K562 (cell line): ENCODE data around the gene FGFR4. TPM values are rescaled to one million over a fixed set of nuclear protein-coding genes. Genes with fewer than 3 reads are reported as not detected.

Experiments used
- ATAC-seq: fragments of 200-7000 bp; cut with Tn5 transposase; 3 replicates; pipeline ENCODE4 v1.9.1; 2020; ENCODE audit warnings: moderate library complexity
- BruUV-seq: library from RNA; stranded (reverse); fragments of 400-500 nt; replicated peaks from 2 replicates; lab custom pipeline; 2021; lab: Mats Ljungman, UMichigan
- CTCF ChIA-PET: fragments of 300-600 bp; formaldehyde crosslinking; extraction: SDS; loops from one replicate; lab custom pipeline; 2021; ENCODE audit warnings: low intra/inter-chr PET ratio; lab: Yijun Ruan, JAX
- POLR2A ChIA-PET: fragments of 300-600, 350-650 bp; sonication (Branson Sonifier 250); formaldehyde crosslinking; extraction: SDS; loops from one replicate; lab custom pipeline; 2021; ENCODE audit warnings: antibody characterized with exemption, inconsistent platforms; lab: Yijun Ruan, JAX
- DNase-seq, 4 experiments: peaks; one replicate each; pipeline versions ENCODE4 v3.0.0 to v3.0.0-alpha.2; 2011 to 2018; ENCODE audit warnings: low spot score in 3 of 4, mixed read lengths in 3 of 4; ENCODE audit errors: extremely low read depth in 1 of 4
- FAIRE-seq: peaks from 2 replicates; lab custom pipeline; 2011; peaks lifted over from hg19 to GRCh38; lab: Jason Lieb, UNC
- H2AFZ ChIP-seq: 2 replicates; pipeline ENCODE4 v1.6.0; 2011; ENCODE audit warnings: low read depth, low read length, control low read depth, inconsistent platforms
- H3K27ac ChIP-seq: fragments of 200-600 bp; 3 replicates; pipeline ENCODE4 v1.8.0; 2011; ENCODE audit warnings: low read depth, mild to moderate bottlenecking, control low read depth, inconsistent platforms, low read length, moderate library complexity, mixed read lengths; ENCODE audit errors: extremely low read depth
- H3K27me3 ChIP-seq, 2 experiments: fragments of 300-600 bp in 1 of 2; 2 replicates in 1 of 2; 3 replicates in 1 of 2; pipeline versions ENCODE4 v1.6.0 to v1.8.0; 2011; ENCODE audit warnings: inconsistent platforms in 2 of 2, low read length in 2 of 2, mild to moderate bottlenecking in 1 of 2, mixed read lengths in 1 of 2, moderate library complexity in 1 of 2; ENCODE audit not compliant: control insufficient read depth in 2 of 2, insufficient read depth in 2 of 2
- H3K36me3 ChIP-seq: fragments of 300-600 bp; 3 replicates; pipeline ENCODE4 v1.8.0; 2011; ENCODE audit warnings: mild to moderate bottlenecking, low read length, inconsistent platforms; ENCODE audit not compliant: control insufficient read depth, insufficient read depth
- H3K4me1 ChIP-seq, 2 experiments: fragments of 200-600 bp in 1 of 2; replicated peaks in 1 of 2; 2 replicates in 1 of 2; 3 replicates in 1 of 2; pipeline versions ENCODE4 v1.5.1 to v1.8.0; 2011; ENCODE audit warnings: inconsistent platforms in 2 of 2, low read length in 2 of 2, mild to moderate bottlenecking in 1 of 2, mixed read lengths in 1 of 2, moderate library complexity in 1 of 2; ENCODE audit not compliant: control insufficient read depth in 2 of 2, insufficient read depth in 2 of 2
- H3K4me2 ChIP-seq: 2 replicates; pipeline ENCODE4 v1.6.1; 2011; ENCODE audit warnings: low read length, control low read depth, inconsistent platforms, mixed read lengths; ENCODE audit not compliant: insufficient read depth
- H3K4me3 ChIP-seq: fragments of 200-600 bp; sonication (generic), shearing (Covaris generic); 2 replicates; pipeline ENCODE4 v1.5.1; 2016; ENCODE audit warnings: control low read depth, inconsistent platforms
- H3K79me2 ChIP-seq: fragments of 200-600 bp; 3 replicates; pipeline ENCODE4 v1.8.0; 2011; ENCODE audit warnings: low read length, inconsistent platforms; ENCODE audit not compliant: control insufficient read depth, insufficient read depth
- H3K9ac ChIP-seq, 2 experiments: 2 replicates each; pipeline versions ENCODE4 v1.6.0 to v1.6.1; 2011; ENCODE audit warnings: low read depth in 2 of 2, low read length in 2 of 2, control low read depth in 1 of 2, inconsistent platforms in 1 of 2, mild to moderate bottlenecking in 1 of 2, mixed read lengths in 1 of 2; ENCODE audit not compliant: insufficient read depth in 1 of 2
- H3K9me1 ChIP-seq: one replicate; pipeline ENCODE4 v1.6.0; 2011; ENCODE audit warnings: inconsistent platforms, mild to moderate bottlenecking, low read length, moderate library complexity; ENCODE audit not compliant: control insufficient read depth, insufficient read depth
- H3K9me3 ChIP-seq: replicated peaks from 2 replicates; pipeline ENCODE4 v1.5.1; 2011; ENCODE audit warnings: low read depth, low read length, inconsistent platforms; ENCODE audit not compliant: control insufficient read depth, insufficient read depth
- H4K20me1 ChIP-seq: replicated peaks from 2 replicates; pipeline ENCODE4 v1.6.1; 2011; ENCODE audit warnings: low read length, inconsistent platforms, mixed read lengths; ENCODE audit not compliant: control insufficient read depth, insufficient read depth
- CGGBP1 ChIP-seq: fragments of 250-450 bp; sonication (Bioruptor Pico); IDR thresholded peaks from 2 replicates; pipeline ENCODE4 v1.9.0; 2021; ENCODE audit warnings: mild to moderate bottlenecking
- FOXP1 ChIP-seq: sonication (generic); formaldehyde crosslinking; IDR thresholded peaks from 2 replicates; pipeline ENCODE4 v1.8.0; 2022; ENCODE audit warnings: mild to moderate bottlenecking, missing genetic modification reagents
- MXI1 ChIP-seq: IDR thresholded peaks from 2 replicates; pipeline ENCODE4 v1.6.1; 2011; ENCODE audit warnings: low read depth, mild to moderate bottlenecking, improper control_type of control experiment, low read length
- SMC3 ChIP-seq: conservative IDR thresholded peaks from 2 replicates; pipeline ENCODE4 v1.6.1; 2011; ENCODE audit warnings: low read depth, low read length, improper control_type of control experiment; ENCODE audit not compliant: insufficient read depth
- SNRNP70 ChIP-seq: fragments of 200-400 bp; formaldehyde crosslinking; optimal IDR thresholded peaks from 2 replicates; pipeline ENCODE3; 2017; ENCODE audit warnings: low read depth, low read length
- STAT5A ChIP-seq: IDR thresholded peaks from 2 replicates; pipeline ENCODE4 v1.6.1; 2012; ENCODE audit warnings: low read length, inconsistent platforms, borderline replicate concordance
- ZNF589 ChIP-seq: fragments of 200-800 bp; sonication (Bioruptor generic); IDR thresholded peaks from 2 replicates; pipeline ENCODE4 v1.6.1; 2016; ENCODE audit warnings: low read depth, missing genetic modification characterization, missing compliant biosample characterization
- WGBS: fragments of 100-300 bp; shearing (Covaris generic); methylation state at CpG from one replicate; pipeline ENCODE4 v1.1.6; 2016; ENCODE audit warnings: low coverage, mixed read lengths; ENCODE audit not compliant: insufficient coverage; ENCODE audit errors: missing lambda C conversion rate; 5-methylcytosine and 5-hydroxymethylcytosine counted together
- in situ Hi-C: fragments of 300-500 bp; cut with MboI; formaldehyde crosslinking; loops from 4 replicates; pipeline ENCODE4 v1.15.0; 2018; ENCODE audit warnings: inconsistent platforms, mixed read lengths
- intact Hi-C: fragments of 100-400 bp; cut with micrococcal nuclease; formaldehyde crosslinking; loops from 2 replicates; pipeline ENCODE4 v1.14.2; 2022
- polyA plus RNA-seq, 8 experiments: library from polyadenylated mRNA; depleted of rRNA in 4 of 8; stranded (reverse) in 5 of 8; unstranded in 3 of 8; fragments of >200 nt; fragmentation: Nextera tagmentation in 2 of 8; fragmentation: Illumina TruSeq in 1 of 8; extraction: Ambion mirVana in 2 of 8; extraction: Trizol in 1 of 8; gene quantifications; 2 replicates each; pipeline versions ENCODE4 v1.2.1 to v1.2.3, GENCODE V29; 2011 to 2014; ENCODE audit warnings: inconsistent platforms in 1 of 8, missing spikeins in 1 of 8
- total RNA-seq, 7 experiments: library from RNA; depleted of rRNA in 6 of 7; stranded (reverse); fragments of >200 nt in 6 of 7; fragmentation: Illumina TruSeq in 2 of 7; extraction: Trizol in 2 of 7; gene quantifications; 2 replicates each; pipeline versions ENCODE4 v1.2.1 to v1.2.3, GENCODE V29; 2011 to 2021; ENCODE audit warnings: low replicate concordance in 1 of 7
- TF ChIP-seq, protein P1 (sequence below), 2 experiments: fragments of 450-650 bp; IDR thresholded peaks; 2 replicates each; pipeline ENCODE4 v1.6.1; 2016
- TF ChIP-seq, protein P2 (sequence below): fragments of 450-650 bp; IDR thresholded peaks from 2 replicates; pipeline ENCODE4 v1.6.1; 2016; ENCODE audit warnings: borderline replicate concordance
- TF ChIP-seq, protein P3 (sequence below): fragments of 450-650 bp; IDR thresholded peaks from 2 replicates; pipeline ENCODE4 v1.6.1; 2018; ENCODE audit not compliant: partially characterized antibody

FGFR4 gene
- total and polyA plus RNA-seq, 9 of the 15 experiments (the other 6 are each of a cell fraction or from before 2014, with no cell fraction given): 0.76 to 35.4 (median 7.5) TPM

DNA sequence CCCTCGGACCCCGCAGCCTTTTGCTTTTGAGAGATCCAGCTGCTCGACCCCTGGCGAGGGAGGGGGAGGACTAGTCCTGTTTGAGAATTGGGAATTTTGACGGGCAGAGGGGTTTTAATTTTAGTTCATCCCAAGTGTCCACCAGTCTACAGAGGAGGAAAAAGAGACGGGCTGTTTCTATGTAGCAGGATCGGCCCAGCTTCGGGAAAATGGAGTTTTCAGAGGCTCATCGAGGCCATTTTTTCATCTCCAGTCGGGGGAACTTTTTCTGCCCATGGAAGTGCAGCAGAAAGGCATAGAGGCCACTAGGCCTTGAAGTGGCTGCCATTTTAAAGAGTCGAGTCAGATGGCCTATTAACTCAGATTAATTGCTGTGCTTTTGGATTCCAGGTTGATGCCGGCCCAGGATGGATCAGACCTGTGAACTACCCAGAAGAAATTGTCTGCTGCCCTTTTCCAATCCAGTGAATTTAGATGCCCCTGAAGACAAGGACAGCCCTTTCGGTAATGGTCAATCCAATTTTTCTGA is 48.0 kb downstream of the FGFR4 start:
- H3K27me3 ChIP-seq: no peaks in the 10 kb centered on the region
- no TSS peak for BruUV-seq
- peak overlapping the region; percentile 82 for H3K4me2 ChIP-seq
- POLR2A ChIA-PET: interaction anchor here (0.6 to 2.4 kb wide), 3 partner anchors 10 to 216 kb away, joined by 3 to 6 read pairs (median 5); no protein-coding TSS in a partner anchor
- H3K9ac ChIP-seq: peak overlapping the region; percentile 70 to 97
- H3K36me3 ChIP-seq: peaks cover 43% of the 10 kb centered on the region
- no peak for ATAC-seq
- H3K27ac ChIP-seq: peak overlapping the region; percentile 91
- H3K9me3 ChIP-seq: no peaks in the 10 kb centered on the region
- peak overlapping the region; percentile 91 for H2AFZ ChIP-seq
- DNase-seq: no peak
- intact Hi-C loops: loop anchor here (5.0 kb wide), 1 partner anchor 168 kb away; the partner anchor contains the start of genes PRELID1 and RAB24
- in situ Hi-C loops: no loop called here
- no peaks in the 10 kb centered on the region for H3K9me1 ChIP-seq
- CTCF ChIA-PET: no interaction called here
- H3K79me2 ChIP-seq: peaks cover 56% of the 10 kb centered on the region
- peaks cover 20 to 29% of the 10 kb centered on the region in 2 experiments for H3K4me1 ChIP-seq
- no peak for FAIRE-seq
- no peaks in the 10 kb centered on the region; the same call in 1 of the 2 replicates for H4K20me1 ChIP-seq
- peak overlapping the region; percentile 71 for H3K4me3 ChIP-seq
- 3% methylated on average over 12 of the region's 13 CpGs for WGBS
- TF ChIP-seq CGGBP1: no peak
- TF ChIP-seq MXI1: no peak
- no peak for TF ChIP-seq SNRNP70
- TF ChIP-seq, protein P1, sequence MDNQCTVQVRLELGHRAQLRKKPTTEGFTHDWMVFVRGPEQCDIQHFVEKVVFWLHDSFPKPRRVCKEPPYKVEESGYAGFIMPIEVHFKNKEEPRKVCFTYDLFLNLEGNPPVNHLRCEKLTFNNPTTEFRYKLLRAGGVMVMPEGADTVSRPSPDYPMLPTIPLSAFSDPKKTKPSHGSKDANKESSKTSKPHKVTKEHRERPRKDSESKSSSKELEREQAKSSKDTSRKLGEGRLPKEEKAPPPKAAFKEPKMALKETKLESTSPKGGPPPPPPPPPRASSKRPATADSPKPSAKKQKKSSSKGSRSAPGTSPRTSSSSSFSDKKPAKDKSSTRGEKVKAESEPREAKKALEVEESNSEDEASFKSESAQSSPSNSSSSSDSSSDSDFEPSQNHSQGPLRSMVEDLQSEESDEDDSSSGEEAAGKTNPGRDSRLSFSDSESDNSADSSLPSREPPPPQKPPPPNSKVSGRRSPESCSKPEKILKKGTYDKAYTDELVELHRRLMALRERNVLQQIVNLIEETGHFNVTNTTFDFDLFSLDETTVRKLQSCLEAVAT (IDR thresholded peaks at IDR 0.05): 0 out of 4 replicates have a peak, but pooled peaks of 1 of the 2 experiments have one; percentile 6
- TF ChIP-seq FOXP1 (CRISPR knock-in tag): no peak
- TF ChIP-seq, protein P2, sequence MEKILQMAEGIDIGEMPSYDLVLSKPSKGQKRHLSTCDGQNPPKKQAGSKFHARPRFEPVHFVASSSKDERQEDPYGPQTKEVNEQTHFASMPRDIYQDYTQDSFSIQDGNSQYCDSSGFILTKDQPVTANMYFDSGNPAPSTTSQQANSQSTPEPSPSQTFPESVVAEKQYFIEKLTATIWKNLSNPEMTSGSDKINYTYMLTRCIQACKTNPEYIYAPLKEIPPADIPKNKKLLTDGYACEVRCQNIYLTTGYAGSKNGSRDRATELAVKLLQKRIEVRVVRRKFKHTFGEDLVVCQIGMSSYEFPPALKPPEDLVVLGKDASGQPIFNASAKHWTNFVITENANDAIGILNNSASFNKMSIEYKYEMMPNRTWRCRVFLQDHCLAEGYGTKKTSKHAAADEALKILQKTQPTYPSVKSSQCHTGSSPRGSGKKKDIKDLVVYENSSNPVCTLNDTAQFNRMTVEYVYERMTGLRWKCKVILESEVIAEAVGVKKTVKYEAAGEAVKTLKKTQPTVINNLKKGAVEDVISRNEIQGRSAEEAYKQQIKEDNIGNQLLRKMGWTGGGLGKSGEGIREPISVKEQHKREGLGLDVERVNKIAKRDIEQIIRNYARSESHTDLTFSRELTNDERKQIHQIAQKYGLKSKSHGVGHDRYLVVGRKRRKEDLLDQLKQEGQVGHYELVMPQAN: no peak
- TF ChIP-seq, protein P3, sequence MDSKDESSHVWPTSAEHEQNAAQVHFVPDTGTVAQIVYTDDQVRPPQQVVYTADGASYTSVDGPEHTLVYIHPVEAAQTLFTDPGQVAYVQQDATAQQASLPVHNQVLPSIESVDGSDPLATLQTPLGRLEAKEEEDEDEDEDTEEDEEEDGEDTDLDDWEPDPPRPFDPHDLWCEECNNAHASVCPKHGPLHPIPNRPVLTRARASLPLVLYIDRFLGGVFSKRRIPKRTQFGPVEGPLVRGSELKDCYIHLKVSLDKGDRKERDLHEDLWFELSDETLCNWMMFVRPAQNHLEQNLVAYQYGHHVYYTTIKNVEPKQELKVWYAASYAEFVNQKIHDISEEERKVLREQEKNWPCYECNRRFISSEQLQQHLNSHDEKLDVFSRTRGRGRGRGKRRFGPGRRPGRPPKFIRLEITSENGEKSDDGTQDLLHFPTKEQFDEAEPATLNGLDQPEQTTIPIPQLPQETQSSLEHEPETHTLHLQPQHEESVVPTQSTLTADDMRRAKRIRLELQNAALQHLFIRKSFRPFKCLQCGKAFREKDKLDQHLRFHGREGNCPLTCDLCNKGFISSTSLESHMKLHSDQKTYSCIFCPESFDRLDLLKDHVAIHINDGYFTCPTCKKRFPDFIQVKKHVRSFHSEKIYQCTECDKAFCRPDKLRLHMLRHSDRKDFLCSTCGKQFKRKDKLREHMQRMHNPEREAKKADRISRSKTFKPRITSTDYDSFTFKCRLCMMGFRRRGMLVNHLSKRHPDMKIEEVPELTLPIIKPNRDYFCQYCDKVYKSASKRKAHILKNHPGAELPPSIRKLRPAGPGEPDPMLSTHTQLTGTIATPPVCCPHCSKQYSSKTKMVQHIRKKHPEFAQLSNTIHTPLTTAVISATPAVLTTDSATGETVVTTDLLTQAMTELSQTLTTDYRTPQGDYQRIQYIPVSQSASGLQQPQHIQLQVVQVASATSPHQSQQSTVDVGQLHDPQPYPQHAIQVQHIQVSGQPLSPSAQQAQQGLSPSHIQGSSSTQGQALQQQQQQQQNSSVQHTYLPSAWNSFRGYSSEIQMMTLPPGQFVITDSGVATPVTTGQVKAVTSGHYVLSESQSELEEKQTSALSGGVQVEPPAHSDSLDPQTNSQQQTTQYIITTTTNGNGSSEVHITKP: peak; percentile 24
- no peak for TF ChIP-seq STAT5A
- TF ChIP-seq ZNF589 (CRISPR knock-in tag): peak; percentile 13; the same call in 1 of the 2 replicates
- 0 out of 2 replicates have a peak, but pooled peaks have one; percentile 1 for TF ChIP-seq SMC3
